H9 (cell line): ENCODE results near the gene FBLN1. TPM values are rescaled to one million over a fixed set of nuclear protein-coding genes. Genes with fewer than 3 reads are reported as not detected.

Experiments used
- DNase-seq: peaks from one replicate; pipeline ENCODE4 v3.0.0-alpha.2; 2017
- H2AFZ ChIP-seq: one replicate; pipeline ENCODE4 v1.6.1; 2013; ENCODE audit warnings: mild to moderate bottlenecking, low read length, control low read depth, moderate library complexity
- H2AK5ac ChIP-seq: 2 replicates; pipeline ENCODE4 v1.6.1; 2013; ENCODE audit warnings: low read length, control low read depth, mixed read lengths; ENCODE audit not compliant: insufficient read length
- H2BK120ac ChIP-seq: one replicate; pipeline ENCODE4 v1.6.1; 2013; ENCODE audit warnings: low read depth, mild to moderate bottlenecking, low read length, control low read depth, inconsistent platforms; ENCODE audit not compliant: poor library complexity, severe bottlenecking
- H2BK12ac ChIP-seq: 2 replicates; pipeline ENCODE4 v1.6.1; 2013; ENCODE audit warnings: low read length, control low read depth, mixed read lengths, low read depth; ENCODE audit not compliant: insufficient read length
- H2BK15ac ChIP-seq: 2 replicates; pipeline ENCODE4 v1.6.1; 2013; ENCODE audit warnings: low read depth, low read length, control low read depth
- H2BK20ac ChIP-seq: one replicate; pipeline ENCODE4 v1.6.1; 2013; ENCODE audit warnings: low read depth, mild to moderate bottlenecking, low read length, control low read depth, inconsistent platforms; ENCODE audit not compliant: poor library complexity, severe bottlenecking
- H2BK5ac ChIP-seq: 2 replicates; pipeline ENCODE4 v1.6.1; 2013; ENCODE audit warnings: low read length, control low read depth, mixed read lengths; ENCODE audit not compliant: insufficient read length
- H3K14ac ChIP-seq: 2 replicates; pipeline ENCODE4 v1.6.1; 2013; ENCODE audit warnings: low read length, control low read depth; ENCODE audit not compliant: insufficient read depth
- H3K18ac ChIP-seq: 2 replicates; pipeline ENCODE4 v1.6.1; 2013; ENCODE audit warnings: low read depth, mild to moderate bottlenecking, mixed read lengths, low read length, control low read depth; ENCODE audit not compliant: insufficient read length
- H3K23ac ChIP-seq: 2 replicates; pipeline ENCODE4 v1.6.1; 2013; ENCODE audit warnings: low read length, control low read depth, mixed read lengths, low read depth; ENCODE audit not compliant: insufficient read length
- H3K23me2 ChIP-seq: 2 replicates; pipeline ENCODE4 v1.6.1; 2013; ENCODE audit warnings: low read depth, mild to moderate bottlenecking, mixed read lengths, low read length, control low read depth; ENCODE audit not compliant: insufficient read length, poor library complexity, severe bottlenecking
- H3K27ac ChIP-seq: 2 replicates; pipeline ENCODE4 v1.5.1; 2013; ENCODE audit warnings: low read length, control low read depth, mixed read lengths, low read depth; ENCODE audit not compliant: insufficient read length
- H3K27me3 ChIP-seq: 2 replicates; pipeline ENCODE4 v1.6.1; 2013; ENCODE audit warnings: low read length, control low read depth, inconsistent platforms; ENCODE audit not compliant: insufficient read depth
- H3K4ac ChIP-seq: 2 replicates; pipeline ENCODE4 v1.6.1; 2013; ENCODE audit warnings: low read depth, mild to moderate bottlenecking, control low read depth, inconsistent platforms, low read length, moderate library complexity
- H3K4me1 ChIP-seq: 2 replicates; pipeline ENCODE4 v1.6.1; 2013; ENCODE audit warnings: low read length, control low read depth, inconsistent platforms; ENCODE audit not compliant: insufficient read depth
- H3K4me2 ChIP-seq: 2 replicates; pipeline ENCODE4 v1.6.1; 2013; ENCODE audit warnings: low read length, control low read depth, mixed read lengths; ENCODE audit not compliant: insufficient read length, insufficient read depth
- H3K56ac ChIP-seq: 2 replicates; pipeline ENCODE4 v1.6.1; 2013; ENCODE audit warnings: low read depth, mild to moderate bottlenecking, mixed read lengths, low read length, control low read depth; ENCODE audit not compliant: insufficient read length
- H3K79me1 ChIP-seq: 2 replicates; pipeline ENCODE4 v1.6.1; 2013; ENCODE audit warnings: low read depth, mild to moderate bottlenecking, moderate library complexity, low read length, control low read depth, inconsistent platforms; ENCODE audit not compliant: insufficient read depth, poor library complexity, severe bottlenecking
- H3K79me2 ChIP-seq: 2 replicates; pipeline ENCODE4 v1.6.1; 2013; ENCODE audit warnings: low read length, control low read depth, inconsistent platforms; ENCODE audit not compliant: insufficient read depth
- H3K9ac ChIP-seq: 2 replicates; pipeline ENCODE4 v1.6.1; 2013; ENCODE audit warnings: low read length, control low read depth, mixed read lengths; ENCODE audit not compliant: insufficient read length; ENCODE audit errors: extremely low read depth
- H3K9me3 ChIP-seq: one replicate; pipeline ENCODE4 v1.6.1; 2013; ENCODE audit warnings: low read depth, low read length, inconsistent platforms; ENCODE audit not compliant: control insufficient read depth
- H3T11ph ChIP-seq: one replicate; pipeline ENCODE4 v1.6.1; 2013; ENCODE audit warnings: mild to moderate bottlenecking, low read length, control low read depth, inconsistent platforms
- H4K20me1 ChIP-seq: one replicate; pipeline ENCODE4 v1.6.1; 2013; ENCODE audit not compliant: control insufficient read depth, insufficient read length, insufficient read depth
- H4K5ac ChIP-seq: 2 replicates; pipeline ENCODE4 v1.6.1; 2013; ENCODE audit warnings: low read depth, mild to moderate bottlenecking, mixed read lengths, low read length, control low read depth; ENCODE audit not compliant: insufficient read length
- H4K8ac ChIP-seq: replicated peaks from 2 replicates; pipeline ENCODE4 v1.6.1; 2013; ENCODE audit warnings: low read length, control low read depth, mixed read lengths, low read depth; ENCODE audit not compliant: insufficient read length
- H4K91ac ChIP-seq: 2 replicates; pipeline ENCODE4 v1.6.1; 2013; ENCODE audit warnings: low read depth, mild to moderate bottlenecking, moderate library complexity, mixed read lengths, low read length, control low read depth; ENCODE audit not compliant: insufficient read length
- H3K27ac Mint-ChIP-seq, 3 experiments: 2 replicates in 2 of 3; 3 replicates in 1 of 3; pipeline ENCODE4 v1.8.0; 2020 to 2021; ENCODE audit warnings: mixed read lengths in 3 of 3, mild to moderate bottlenecking in 1 of 3, moderate library complexity in 1 of 3
- H3K27me3 Mint-ChIP-seq: 2 replicates; pipeline ENCODE4 v1.8.0; 2021; ENCODE audit warnings: low read depth, mild to moderate bottlenecking, moderate library complexity, mixed read lengths
- H3K36me3 Mint-ChIP-seq, 3 experiments: 2 replicates in 2 of 3; 3 replicates in 1 of 3; pipeline ENCODE4 v1.8.0; 2020 to 2021; ENCODE audit warnings: low read depth in 3 of 3, mixed read lengths in 3 of 3; ENCODE audit not compliant: insufficient read depth in 1 of 3
- H3K4me1 Mint-ChIP-seq, 2 experiments: 2 replicates each; pipeline ENCODE4 v1.8.0; 2020; ENCODE audit warnings: mixed read lengths in 2 of 2
- H3K4me3 Mint-ChIP-seq, 2 experiments: 2 replicates in 1 of 2; 3 replicates in 1 of 2; pipeline ENCODE4 v1.8.0; 2020 to 2021; ENCODE audit warnings: mild to moderate bottlenecking in 2 of 2, mixed read lengths in 2 of 2, moderate library complexity in 1 of 2
- H3K9me3 Mint-ChIP-seq, 2 experiments: 2 replicates in 1 of 2; 3 replicates in 1 of 2; pipeline ENCODE4 v1.8.0; 2020; ENCODE audit warnings: mild to moderate bottlenecking in 2 of 2, mixed read lengths in 2 of 2, moderate library complexity in 1 of 2
- CTCF ChIP-seq: fragments of 200-600 bp; sonication (generic); conservative IDR thresholded peaks from 3 replicates; pipeline ENCODE4 v1.8.0; 2021; ENCODE audit warnings: antibody characterized with exemption, mild to moderate bottlenecking
- WGBS: extraction: QIAGEN DNeasy Blood & Tissue Kit; methylation state at CpG from one replicate; pipeline ENCODE4 v1.1.7; 2013; ENCODE audit warnings: missing lambda C conversion rate, low lambda C conversion rate, mixed read lengths; ENCODE audit not compliant: insufficient read length; ENCODE audit errors: extremely low coverage; 5-methylcytosine and 5-hydroxymethylcytosine counted together
- total RNA-seq: library from RNA; stranded (reverse); gene quantifications from 2 replicates; pipeline ENCODE4 v1.2.1, GENCODE V29; 2021

The FBLN1 gene
- total RNA-seq, 1 experiment from 2014 or later = 140 TPM

DNA sequence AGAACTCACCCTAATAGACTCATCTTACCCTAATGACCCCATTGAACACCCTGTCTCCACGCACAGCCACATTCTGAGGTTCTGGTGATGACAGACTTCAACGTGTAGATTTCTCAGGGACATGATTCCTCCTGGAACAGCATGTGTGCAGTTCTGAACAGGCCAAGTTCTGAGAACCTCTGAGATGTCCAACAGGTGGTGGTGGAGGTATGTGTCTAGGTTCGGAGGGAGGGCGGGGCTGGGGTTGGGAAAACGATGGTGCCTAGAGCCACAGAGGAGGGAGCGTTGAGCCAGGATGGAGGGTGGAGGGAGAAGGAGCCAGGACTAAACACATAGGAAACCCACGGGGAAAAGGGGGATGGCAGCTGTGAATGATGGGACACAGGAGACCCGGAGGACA is 43.4 kb upstream of the FBLN1 start:
- Mint-ChIP-seq H3K9me3 (peaks cover 8 to 16% of the 10 kb centered on the region in 2 experiments), H3K4me3 (no peak overlapping the region), H3K27ac (no peak overlapping the region), H3K36me3 (peaks cover 3 to 9% (median 8%) of the 10 kb centered on the region in 3 experiments; a peak in 5 of 7 replicates), H3K4me1 (peaks cover 2 to 6% of the 10 kb centered on the region in 2 experiments; a peak in 2 of 4 replicates), H3K27me3 (peaks cover 3% of the 10 kb centered on the region; the same call in 1 of the 2 replicates)
- no peak for TF ChIP-seq CTCF
- Histone ChIP-seq H2BK120ac (no peak overlapping the region), H2BK20ac (no peak overlapping the region), H3K23ac (no peak overlapping the region), H3K4me1 (no peaks in the 10 kb centered on the region), H3K9ac (no peak overlapping the region), H3K9me3 (no peaks in the 10 kb centered on the region), H2BK12ac (no peak overlapping the region), H2AFZ (no peak overlapping the region), H3K79me2 (no peaks in the 10 kb centered on the region), H4K91ac (no peak overlapping the region), H3K23me2 (no peaks in the 10 kb centered on the region), H4K5ac (no peak overlapping the region), H3K27me3 (no peaks in the 10 kb centered on the region), H4K8ac (no peak overlapping the region), H3K79me1 (no peaks in the 10 kb centered on the region), H3K18ac (no peak overlapping the region), H2BK15ac (no peak overlapping the region), H3K27ac (no peak overlapping the region), H3K4ac (no peak overlapping the region), H3K4me2 (no peak overlapping the region), H2BK5ac (no peak overlapping the region), H3K56ac (no peak overlapping the region), H4K20me1 (no peaks in the 10 kb centered on the region), H2AK5ac (no peak overlapping the region), H3K14ac (no peak overlapping the region), H3T11ph (no peak overlapping the region)
- DNase-seq = no peak
- WGBS = no CpG with 5 or more reads among the region's 8 CpGs
